ENCODE data around the gene CRADD.

DNA sequence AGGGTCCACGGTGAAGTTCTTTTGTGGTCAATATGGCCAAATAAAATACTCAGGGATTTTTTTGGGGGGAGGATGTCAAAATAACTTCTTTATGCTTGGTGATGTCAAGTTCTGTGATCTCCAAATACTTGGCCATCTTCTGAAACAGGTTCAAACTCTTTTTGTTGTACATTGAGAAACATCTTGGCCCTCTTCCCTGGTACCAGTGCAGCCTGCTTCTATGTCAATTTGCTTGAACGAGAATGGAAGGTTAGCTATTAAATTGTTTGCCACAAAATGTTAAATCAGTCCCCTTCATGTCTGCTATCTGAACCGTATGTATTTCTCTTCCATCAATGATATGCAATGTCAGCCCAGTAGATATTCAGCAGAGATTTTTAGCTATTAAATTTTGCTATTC, 6.1 kb upstream of the CRADD start:
- TF ChIP-seq, protein P1, sequence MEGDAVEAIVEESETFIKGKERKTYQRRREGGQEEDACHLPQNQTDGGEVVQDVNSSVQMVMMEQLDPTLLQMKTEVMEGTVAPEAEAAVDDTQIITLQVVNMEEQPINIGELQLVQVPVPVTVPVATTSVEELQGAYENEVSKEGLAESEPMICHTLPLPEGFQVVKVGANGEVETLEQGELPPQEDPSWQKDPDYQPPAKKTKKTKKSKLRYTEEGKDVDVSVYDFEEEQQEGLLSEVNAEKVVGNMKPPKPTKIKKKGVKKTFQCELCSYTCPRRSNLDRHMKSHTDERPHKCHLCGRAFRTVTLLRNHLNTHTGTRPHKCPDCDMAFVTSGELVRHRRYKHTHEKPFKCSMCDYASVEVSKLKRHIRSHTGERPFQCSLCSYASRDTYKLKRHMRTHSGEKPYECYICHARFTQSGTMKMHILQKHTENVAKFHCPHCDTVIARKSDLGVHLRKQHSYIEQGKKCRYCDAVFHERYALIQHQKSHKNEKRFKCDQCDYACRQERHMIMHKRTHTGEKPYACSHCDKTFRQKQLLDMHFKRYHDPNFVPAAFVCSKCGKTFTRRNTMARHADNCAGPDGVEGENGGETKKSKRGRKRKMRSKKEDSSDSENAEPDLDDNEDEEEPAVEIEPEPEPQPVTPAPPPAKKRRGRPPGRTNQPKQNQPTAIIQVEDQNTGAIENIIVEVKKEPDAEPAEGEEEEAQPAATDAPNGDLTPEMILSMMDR (conservative IDR thresholded peaks at IDR 0.05; ENCODE audit: low read depth, low read length) = no peak
- TF ChIP-seq MAZ (IDR thresholded peaks at IDR 0.05; ENCODE audit: borderline replicate concordance, low read depth, low read length) = no peak

All from IMR-90 (cell line).